ENCODE results near the gene RAPSN.
A peak's percentile ranks its signal among the peaks of the same experiment; 100 is the strongest.

RAPSN gene

DNA sequence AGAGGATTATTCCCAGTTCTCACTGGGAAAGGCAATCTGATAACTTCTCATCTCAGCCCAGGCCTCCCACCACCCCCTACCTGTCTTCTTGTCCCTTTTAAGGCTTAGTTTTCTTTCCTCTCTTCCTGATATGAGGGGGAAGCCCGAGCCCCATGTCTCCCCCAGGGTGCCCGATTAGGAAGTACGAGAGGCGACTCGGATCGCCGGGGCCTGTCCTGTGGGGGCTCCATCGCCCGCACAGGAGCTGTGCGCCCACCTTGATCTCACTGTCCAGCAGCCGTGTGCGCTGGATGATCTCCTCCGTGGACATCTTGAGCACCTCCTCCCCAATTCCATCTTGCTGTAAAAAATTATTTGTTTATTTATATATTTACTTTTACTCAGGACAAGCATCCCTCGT is 23.3 kb downstream of the RAPSN start:
- TF ChIP-seq, protein P1, sequence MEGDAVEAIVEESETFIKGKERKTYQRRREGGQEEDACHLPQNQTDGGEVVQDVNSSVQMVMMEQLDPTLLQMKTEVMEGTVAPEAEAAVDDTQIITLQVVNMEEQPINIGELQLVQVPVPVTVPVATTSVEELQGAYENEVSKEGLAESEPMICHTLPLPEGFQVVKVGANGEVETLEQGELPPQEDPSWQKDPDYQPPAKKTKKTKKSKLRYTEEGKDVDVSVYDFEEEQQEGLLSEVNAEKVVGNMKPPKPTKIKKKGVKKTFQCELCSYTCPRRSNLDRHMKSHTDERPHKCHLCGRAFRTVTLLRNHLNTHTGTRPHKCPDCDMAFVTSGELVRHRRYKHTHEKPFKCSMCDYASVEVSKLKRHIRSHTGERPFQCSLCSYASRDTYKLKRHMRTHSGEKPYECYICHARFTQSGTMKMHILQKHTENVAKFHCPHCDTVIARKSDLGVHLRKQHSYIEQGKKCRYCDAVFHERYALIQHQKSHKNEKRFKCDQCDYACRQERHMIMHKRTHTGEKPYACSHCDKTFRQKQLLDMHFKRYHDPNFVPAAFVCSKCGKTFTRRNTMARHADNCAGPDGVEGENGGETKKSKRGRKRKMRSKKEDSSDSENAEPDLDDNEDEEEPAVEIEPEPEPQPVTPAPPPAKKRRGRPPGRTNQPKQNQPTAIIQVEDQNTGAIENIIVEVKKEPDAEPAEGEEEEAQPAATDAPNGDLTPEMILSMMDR (conservative IDR thresholded peaks at IDR 0.05) = no peak
- peak overlapping the region; percentile 91 for H3K27ac ChIP-seq

DNA sequence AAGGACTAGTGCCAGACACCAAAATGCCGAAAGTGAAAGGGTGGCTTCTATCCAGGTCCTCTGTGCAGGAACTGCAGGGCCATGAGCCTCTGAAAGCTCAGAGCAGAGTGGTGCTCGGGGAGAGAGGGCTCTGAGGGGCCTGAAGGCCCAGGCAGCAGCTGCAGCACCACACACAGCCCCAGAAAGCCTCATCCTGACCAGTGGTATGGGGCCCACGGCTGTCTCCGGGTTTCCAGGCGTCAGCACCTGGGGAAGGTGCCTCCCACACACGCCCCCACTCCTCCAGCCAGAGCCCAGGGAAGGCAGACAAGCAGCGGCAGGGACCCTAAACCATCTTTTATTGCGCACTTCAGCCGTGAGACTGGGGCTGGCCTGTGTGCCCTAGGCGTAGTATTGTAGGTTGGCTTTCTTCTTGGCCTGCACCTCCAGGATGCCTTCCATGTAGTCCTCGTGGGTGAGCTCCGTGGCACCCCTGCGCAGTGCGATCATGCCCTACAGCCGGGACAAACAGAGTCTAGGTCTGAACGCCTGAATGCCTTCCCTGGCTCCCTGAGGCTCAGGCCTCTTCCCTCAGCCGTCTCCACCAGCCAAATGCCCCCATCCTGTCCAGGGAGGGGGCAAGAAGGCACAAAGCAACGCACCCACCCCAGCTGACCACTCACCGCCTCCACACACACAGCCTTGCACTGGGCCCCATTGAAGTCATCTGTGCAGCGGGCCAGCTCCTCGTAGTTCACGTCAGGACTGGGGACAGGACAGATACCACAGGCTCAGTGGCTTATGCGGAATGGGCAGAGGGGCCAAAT is 30.3 kb downstream of the RAPSN start:
- H3K27ac ChIP-seq = no peak overlapping the region
- TF ChIP-seq, protein P1 (conservative IDR thresholded peaks at IDR 0.05) = no peak

GRCh38 chr11:47417712-47418111 is 31.2 kb downstream of the RAPSN start:
- TF ChIP-seq, protein P1 (conservative IDR thresholded peaks at IDR 0.05) = no peak
- no peak overlapping the region for H3K27ac ChIP-seq

- H3K27ac ChIP-seq = peak overlapping the region; percentile 48
- TF ChIP-seq, protein P1 (conservative IDR thresholded peaks at IDR 0.05) = no peak
Observed at GRCh38 chr11:47415949-47416472, 32.9 kb downstream of the RAPSN start.

- TF ChIP-seq, protein P1 (conservative IDR thresholded peaks at IDR 0.05) = no peak
Observed at GRCh38 chr11:47415091-47415854, 33.7 kb downstream of the RAPSN start.

DNA sequence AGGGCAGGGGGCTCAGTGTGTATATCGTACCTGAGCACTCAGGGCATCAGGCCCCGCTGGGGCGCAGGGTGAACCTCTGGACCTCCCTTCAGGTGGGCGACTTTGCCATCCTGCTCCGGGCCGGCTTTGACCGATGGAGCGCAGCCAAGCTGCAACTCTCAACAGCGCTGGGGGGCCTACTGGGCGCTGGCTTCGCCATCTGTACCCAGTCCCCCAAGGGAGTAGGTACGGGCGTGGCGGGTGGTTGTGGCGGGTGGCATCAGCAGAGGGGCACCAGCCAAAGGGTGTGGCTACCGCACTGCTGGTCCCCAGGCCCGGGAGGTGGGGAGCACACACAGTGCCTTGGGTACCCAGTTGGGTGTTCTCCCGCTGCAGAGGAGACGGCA is 34.3 kb downstream of the RAPSN start:
- H3K27ac ChIP-seq = no peak overlapping the region; the same call in 1 of the 2 replicates
- TF ChIP-seq, protein P1 (conservative IDR thresholded peaks at IDR 0.05) = no peak

More at GRCh38 chr11:47415091-47415854, 33.7 kb downstream of the RAPSN start:
- H3K27ac ChIP-seq = peak overlapping the region; percentile 48

All from VCaP (cell line).